K562 (cell line): ENCODE data around the gene NES. TPM values are rescaled to one million over a fixed set of nuclear protein-coding genes. Genes with fewer than 3 reads are reported as not detected.
A peak's percentile ranks its signal among the peaks of the same experiment; 100 is the strongest.

ENCODE experiments used
- BDP1 ChIP-seq: IDR thresholded peaks from 3 replicates; pipeline ENCODE4 v1.6.1; 2011; ENCODE audit not compliant: insufficient read length, insufficient read depth
- CBX1 ChIP-seq: sonication (generic); IDR thresholded peaks from 2 replicates; pipeline ENCODE4 v1.6.1; 2016; ENCODE audit warnings: antibody characterized with exemption, low read depth, mild to moderate bottlenecking
- CBX3 ChIP-seq, 2 experiments: IDR thresholded peaks; 1 replicate in 1 of 2; 2 replicates in 1 of 2; pipeline ENCODE4 v1.6.1; 2012; ENCODE audit warnings: inconsistent platforms in 2 of 2, low read length in 2 of 2, borderline replicate concordance in 1 of 2, control low read depth in 1 of 2
- CXXC5 ChIP-seq: fragments of 250-450 bp; sonication (Bioruptor Pico); IDR thresholded peaks from 2 replicates; pipeline ENCODE4 v1.8.0; 2022; ENCODE audit warnings: inconsistent platforms, mild to moderate bottlenecking, moderate library complexity
- FOXM1 ChIP-seq, 2 experiments: fragments of 450-650 bp in 1 of 2; sonication (generic) in 1 of 2; formaldehyde crosslinking in 1 of 2; IDR thresholded peaks; 2 replicates each; pipeline versions ENCODE4 v1.6.1 to v1.9.0; 2017 to 2022; ENCODE audit warnings: low read depth in 2 of 2, mild to moderate bottlenecking in 2 of 2, missing genetic modification reagents in 1 of 2, moderate library complexity in 1 of 2
- FOXP4 ChIP-seq: sonication (generic); formaldehyde crosslinking; IDR thresholded peaks from 2 replicates; pipeline ENCODE4 v1.8.0; 2022; ENCODE audit warnings: mild to moderate bottlenecking, missing genetic modification reagents, borderline replicate concordance
- HNRNPUL1 ChIP-seq: fragments of 200-400 bp; formaldehyde crosslinking; IDR thresholded peaks from 2 replicates; pipeline ENCODE4 v1.6.1; 2017; ENCODE audit warnings: low read length
- KLF6 ChIP-seq: fragments of 250-450 bp; sonication (Bioruptor Pico); IDR thresholded peaks from 2 replicates; pipeline ENCODE4 v1.4.0; 2020; ENCODE audit warnings: mild to moderate bottlenecking, moderate library complexity, borderline replicate concordance
- NR2C1 ChIP-seq, 2 experiments: fragments of 450-650 bp; IDR thresholded peaks; 2 replicates each; pipeline ENCODE4 v1.6.1; 2017; ENCODE audit warnings: mild to moderate bottlenecking in 2 of 2, antibody characterized with exemption in 1 of 2, inconsistent platforms in 1 of 2, missing compliant biosample characterization in 1 of 2, missing genetic modification characterization in 1 of 2
- PHB2 ChIP-seq: fragments of 450-650 bp; IDR thresholded peaks from 2 replicates; pipeline ENCODE4 v1.6.1; 2017; ENCODE audit warnings: low read depth
- POLR2A ChIP-seq: fragments of 450-650 bp; conservative IDR thresholded peaks from 2 replicates; pipeline ENCODE4 v1.6.1; 2016
- POLR2H ChIP-seq: IDR thresholded peaks from 2 replicates; pipeline ENCODE4 v1.6.1; 2016; ENCODE audit warnings: missing genetic modification characterization, low read depth, mild to moderate bottlenecking, control low read depth, missing compliant biosample characterization, moderate library complexity
- POLR3G ChIP-seq: IDR thresholded peaks from 2 replicates; pipeline ENCODE4 v1.6.1; 2011; ENCODE audit not compliant: insufficient read length, insufficient replicate concordance; ENCODE audit errors: extremely low read depth
- SIN3A ChIP-seq, 2 experiments: fragments of 150-350 bp in 1 of 2; IDR thresholded peaks; 2 replicates each; pipeline ENCODE4 v1.6.1; 2011 to 2016; ENCODE audit warnings: borderline replicate concordance in 2 of 2, low read depth in 2 of 2, low read length in 2 of 2, mild to moderate bottlenecking in 2 of 2, moderate library complexity in 2 of 2; ENCODE audit not compliant: control insufficient read depth in 1 of 2
- SMAD3 ChIP-seq: fragments of 450-650 bp; formaldehyde crosslinking; conservative IDR thresholded peaks from 2 replicates; pipeline ENCODE4 v1.4.0; 2020; ENCODE audit warnings: mild to moderate bottlenecking
- SNRNP70 ChIP-seq: fragments of 200-400 bp; formaldehyde crosslinking; optimal IDR thresholded peaks from 2 replicates; pipeline ENCODE3; 2017; ENCODE audit warnings: low read depth, low read length
- TAF7 ChIP-seq: fragments of 450-650 bp; IDR thresholded peaks from 2 replicates; pipeline ENCODE4 v1.6.1; 2016; ENCODE audit warnings: missing genetic modification characterization, missing compliant biosample characterization
- TOE1 ChIP-seq, 2 experiments: fragments of 450-650 bp in 1 of 2; sonication (generic) in 1 of 2; formaldehyde crosslinking in 1 of 2; IDR thresholded peaks; 2 replicates each; pipeline versions ENCODE4 v1.7.1 to v1.8.0; 2016 to 2022; ENCODE audit warnings: borderline replicate concordance in 2 of 2, mild to moderate bottlenecking in 2 of 2, antibody characterized with exemption in 1 of 2, inconsistent platforms in 1 of 2, low read depth in 1 of 2, missing genetic modification reagents in 1 of 2, moderate library complexity in 1 of 2
- ZNF174 ChIP-seq: fragments of 250-450 bp; sonication (Bioruptor Pico); IDR thresholded peaks from 2 replicates; pipeline ENCODE4 v1.4.0; 2020; ENCODE audit warnings: mild to moderate bottlenecking
- ZNF24 ChIP-seq: fragments of 450-650 bp; IDR thresholded peaks from 2 replicates; pipeline ENCODE4 v1.6.1; 2016
- ZNF263 ChIP-seq: sonication (generic); formaldehyde crosslinking; IDR thresholded peaks from 2 replicates; pipeline ENCODE4 v1.8.0; 2022; ENCODE audit warnings: mild to moderate bottlenecking, missing genetic modification reagents, borderline replicate concordance
- polyA plus RNA-seq, 8 experiments: library from polyadenylated mRNA; depleted of rRNA in 4 of 8; stranded (reverse) in 5 of 8; unstranded in 3 of 8; fragments of >200 nt; fragmentation: Nextera tagmentation in 2 of 8; fragmentation: Illumina TruSeq in 1 of 8; extraction: Ambion mirVana in 2 of 8; extraction: Trizol in 1 of 8; gene quantifications; 2 replicates each; pipeline versions ENCODE4 v1.2.1 to v1.2.3, GENCODE V29; 2011 to 2014; ENCODE audit warnings: inconsistent platforms in 1 of 8, missing spikeins in 1 of 8
- total RNA-seq, 7 experiments: library from RNA; depleted of rRNA in 6 of 7; stranded (reverse); fragments of >200 nt in 6 of 7; fragmentation: Illumina TruSeq in 2 of 7; extraction: Trizol in 2 of 7; gene quantifications; 2 replicates each; pipeline versions ENCODE4 v1.2.1 to v1.2.3, GENCODE V29; 2011 to 2021; ENCODE audit warnings: low replicate concordance in 1 of 7
- TF ChIP-seq, protein P1 (sequence below): sonication (generic); formaldehyde crosslinking; IDR thresholded peaks from 2 replicates; pipeline ENCODE4 v1.4.0; 2020; ENCODE audit warnings: mild to moderate bottlenecking, missing genetic modification reagents
- TF ChIP-seq, protein P2 (sequence below): fragments of 250-450 bp; sonication (Bioruptor Pico); IDR thresholded peaks from 2 replicates; pipeline ENCODE4 v1.6.1; 2021; ENCODE audit warnings: mild to moderate bottlenecking

NES gene
- total and polyA plus RNA-seq, 9 of the 15 experiments (the other 6 are each of a cell fraction or from before 2014, with no cell fraction given), result 0.10 to 8.6 (median 4.2) TPM

GRCh38 chr1:156623946-156624813 lies 53.0 kb downstream of the NES start (continued):
- TF ChIP-seq SMAD3 (CRISPR knock-in tag) (no peak), HNRNPUL1 (no peak), CBX3 (IDR thresholded peaks at IDR 0.05; ENCODE audit: borderline replicate concordance in 1 of 2, low read length in 2 of 2) (0 out of 3 replicates have a peak, but pooled peaks of 1 of the 2 experiments have one; percentile 30), FOXP4 (CRISPR knock-in tag) (0 out of 2 replicates have a peak, but pooled peaks have one; percentile 17), CBX1 (no peak), FOXM1 (IDR thresholded peaks at IDR 0.05; ENCODE audit: low read depth) (no peak), FOXM1 (CRISPR knock-in tag; IDR thresholded peaks at IDR 0.05; ENCODE audit: low read depth) (no peak; the same call in 1 of the 2 replicates), ZNF24 (no peak), SNRNP70 (no peak), PHB2 (no peak), CXXC5 (CRISPR knock-in tag) (peak; percentile 82), KLF6 (CRISPR knock-in tag) (no peak), POLR2H (tag) (no peak), ZNF263 (CRISPR knock-in tag) (no peak), TOE1 (IDR thresholded peaks at IDR 0.05; ENCODE audit: borderline replicate concordance) (0 out of 2 replicates have a peak, but pooled peaks have one; percentile 58), TOE1 (CRISPR knock-in tag; IDR thresholded peaks at IDR 0.05; ENCODE audit: borderline replicate concordance, low read depth) (no peak), ZNF174 (CRISPR knock-in tag) (no peak), POLR2A (peak; percentile 77), POLR3G (no peak), NR2C1 (IDR thresholded peaks at IDR 0.05) (no peak), NR2C1 (tag; IDR thresholded peaks at IDR 0.05) (peak; percentile 36; the same call in 1 of the 2 replicates), BDP1 (no peak), SIN3A (IDR thresholded peaks at IDR 0.05; ENCODE audit: borderline replicate concordance in 2 of 2, control insufficient read depth in 1 of 2, low read depth in 2 of 2, low read length in 2 of 2) (no peak; a peak in 1 of 4 replicates), TAF7 (tag) (no peak)
- TF ChIP-seq, protein P1, sequence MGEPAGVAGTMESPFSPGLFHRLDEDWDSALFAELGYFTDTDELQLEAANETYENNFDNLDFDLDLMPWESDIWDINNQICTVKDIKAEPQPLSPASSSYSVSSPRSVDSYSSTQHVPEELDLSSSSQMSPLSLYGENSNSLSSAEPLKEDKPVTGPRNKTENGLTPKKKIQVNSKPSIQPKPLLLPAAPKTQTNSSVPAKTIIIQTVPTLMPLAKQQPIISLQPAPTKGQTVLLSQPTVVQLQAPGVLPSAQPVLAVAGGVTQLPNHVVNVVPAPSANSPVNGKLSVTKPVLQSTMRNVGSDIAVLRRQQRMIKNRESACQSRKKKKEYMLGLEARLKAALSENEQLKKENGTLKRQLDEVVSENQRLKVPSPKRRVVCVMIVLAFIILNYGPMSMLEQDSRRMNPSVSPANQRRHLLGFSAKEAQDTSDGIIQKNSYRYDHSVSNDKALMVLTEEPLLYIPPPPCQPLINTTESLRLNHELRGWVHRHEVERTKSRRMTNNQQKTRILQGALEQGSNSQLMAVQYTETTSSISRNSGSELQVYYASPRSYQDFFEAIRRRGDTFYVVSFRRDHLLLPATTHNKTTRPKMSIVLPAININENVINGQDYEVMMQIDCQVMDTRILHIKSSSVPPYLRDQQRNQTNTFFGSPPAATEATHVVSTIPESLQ (CRISPR knock-in tag), result peak; percentile 79; the same call in 1 of the 2 replicates
- TF ChIP-seq, protein P2, sequence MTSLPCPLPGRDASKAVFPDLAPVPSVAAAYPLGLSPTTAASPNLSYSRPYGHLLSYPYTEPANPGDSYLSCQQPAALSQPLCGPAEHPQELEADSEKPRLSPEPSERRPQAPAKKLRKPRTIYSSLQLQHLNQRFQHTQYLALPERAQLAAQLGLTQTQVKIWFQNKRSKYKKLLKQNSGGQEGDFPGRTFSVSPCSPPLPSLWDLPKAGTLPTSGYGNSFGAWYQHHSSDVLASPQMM (CRISPR knock-in tag), result no peak
